GM18526 (cell line): ENCODE results near the gene ZNF784.

ENCODE experiments used
- POLR2A ChIP-seq: IDR thresholded peaks from 3 replicates; pipeline ENCODE4 v1.6.1; 2011; ENCODE audit not compliant: insufficient read length; ENCODE audit errors: extremely low read depth

Gene ZNF784

GRCh38 chr19:55621673-55622231 lies 2.6 kb downstream of the ZNF784 start:
- no peak for TF ChIP-seq POLR2A

GRCh38 chr19:55621205-55621672 lies 3.1 kb downstream of the ZNF784 start:
- no peak for TF ChIP-seq POLR2A

DNA sequence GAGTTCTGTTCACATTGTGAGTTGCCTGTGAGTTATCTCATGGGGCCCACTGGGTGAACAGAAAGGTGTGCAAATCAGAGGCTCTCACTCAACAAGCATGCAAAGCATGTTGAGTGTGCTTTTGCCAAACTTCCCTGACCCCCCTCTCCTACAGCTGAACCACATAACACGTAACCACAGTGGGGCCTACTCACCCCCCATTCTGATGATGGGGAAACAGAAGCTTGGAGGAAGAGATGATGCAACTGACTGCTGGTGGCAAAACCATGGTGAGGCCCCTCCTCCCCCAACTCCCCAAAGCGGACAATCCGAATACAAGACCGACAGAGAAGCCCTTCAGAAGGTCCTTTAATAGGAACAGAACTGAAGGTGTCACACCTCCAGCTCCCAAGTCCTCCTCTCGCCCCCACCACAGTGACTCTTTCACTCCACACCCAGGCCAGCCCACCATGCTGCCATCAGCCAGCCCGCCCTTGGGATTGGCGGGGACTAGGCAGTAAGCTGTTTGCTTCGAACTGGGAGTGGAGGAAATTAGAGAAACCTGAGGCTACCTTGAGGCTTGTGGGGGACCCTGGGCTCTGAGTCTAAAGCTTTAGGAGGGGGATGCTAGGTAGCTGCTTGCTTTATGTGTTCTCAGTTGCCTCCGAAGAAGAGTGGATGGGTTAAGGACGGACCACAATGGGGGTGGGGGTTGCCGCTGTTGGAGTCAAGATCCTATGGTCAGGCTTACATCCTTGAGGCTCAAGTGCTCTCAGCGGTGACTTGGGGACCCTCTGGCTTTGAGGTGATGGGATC lies 3.8 kb downstream of the ZNF784 start:
- no peak for TF ChIP-seq POLR2A

- no peak for TF ChIP-seq POLR2A
Measured at GRCh38 chr19:55619286-55619685, 5.1 kb downstream of the ZNF784 start.

DNA sequence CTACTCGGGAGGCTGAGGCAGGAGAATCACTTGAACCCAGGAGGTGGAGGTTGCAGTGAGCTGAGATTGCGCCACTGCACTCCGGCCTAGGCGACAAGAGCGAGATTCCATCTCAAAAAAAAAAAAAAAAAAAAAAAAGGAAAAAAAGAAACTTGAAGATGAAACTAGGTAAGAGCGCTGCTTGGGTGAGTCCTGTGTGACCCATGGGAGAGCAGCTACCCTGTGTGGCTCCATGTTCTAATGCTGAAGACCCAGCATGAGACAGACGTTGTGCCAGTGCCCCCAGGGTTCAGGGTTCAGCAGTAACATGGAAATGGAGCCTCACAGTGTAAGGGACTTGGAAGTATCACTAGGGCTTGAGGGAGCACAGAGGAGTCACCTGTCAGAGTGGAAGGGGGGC lies 5.9 kb downstream of the ZNF784 start:
- TF ChIP-seq POLR2A: no peak

- TF ChIP-seq POLR2A: no peak
Measured at GRCh38 chr19:55617426-55617825, 6.9 kb downstream of the ZNF784 start.

GRCh38 chr19:55616395-55616875 lies 7.9 kb downstream of the ZNF784 start:
- TF ChIP-seq POLR2A: no peak

DNA sequence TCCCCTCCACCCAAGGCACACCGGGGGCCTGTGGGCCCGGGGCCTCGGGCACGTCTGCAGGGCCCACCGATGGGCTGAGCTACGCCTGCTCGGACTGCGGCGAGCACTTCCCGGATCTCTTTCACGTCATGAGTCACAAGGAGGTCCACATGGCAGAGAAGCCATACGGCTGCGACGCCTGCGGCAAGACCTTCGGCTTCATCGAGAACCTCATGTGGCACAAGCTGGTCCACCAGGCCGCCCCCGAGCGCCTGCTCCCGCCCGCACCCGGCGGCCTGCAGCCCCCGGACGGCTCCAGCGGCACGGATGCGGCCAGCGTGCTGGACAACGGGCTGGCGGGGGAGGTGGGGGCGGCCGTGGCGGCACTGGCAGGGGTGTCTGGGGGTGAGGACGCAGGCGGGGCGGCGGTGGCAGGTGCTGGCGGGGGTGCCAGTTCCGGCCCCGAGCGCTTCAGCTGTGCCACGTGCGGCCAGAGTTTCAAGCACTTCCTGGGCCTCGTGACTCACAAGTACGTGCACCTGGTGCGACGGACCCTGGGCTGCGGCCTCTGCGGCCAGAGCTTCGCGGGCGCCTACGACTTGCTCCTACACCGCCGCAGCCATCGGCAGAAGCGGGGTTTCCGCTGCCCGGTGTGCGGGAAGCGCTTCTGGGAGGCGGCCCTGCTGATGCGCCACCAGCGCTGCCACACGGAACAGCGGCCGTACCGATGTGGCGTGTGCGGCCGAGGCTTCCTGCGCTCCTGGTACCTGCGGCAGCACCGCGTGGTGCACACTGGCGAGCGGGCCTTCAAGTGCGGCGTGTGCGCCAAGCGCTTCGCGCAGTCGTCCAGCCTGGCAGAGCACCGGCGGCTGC lies 8.6 kb downstream of the ZNF784 start:
- no peak for TF ChIP-seq POLR2A

DNA sequence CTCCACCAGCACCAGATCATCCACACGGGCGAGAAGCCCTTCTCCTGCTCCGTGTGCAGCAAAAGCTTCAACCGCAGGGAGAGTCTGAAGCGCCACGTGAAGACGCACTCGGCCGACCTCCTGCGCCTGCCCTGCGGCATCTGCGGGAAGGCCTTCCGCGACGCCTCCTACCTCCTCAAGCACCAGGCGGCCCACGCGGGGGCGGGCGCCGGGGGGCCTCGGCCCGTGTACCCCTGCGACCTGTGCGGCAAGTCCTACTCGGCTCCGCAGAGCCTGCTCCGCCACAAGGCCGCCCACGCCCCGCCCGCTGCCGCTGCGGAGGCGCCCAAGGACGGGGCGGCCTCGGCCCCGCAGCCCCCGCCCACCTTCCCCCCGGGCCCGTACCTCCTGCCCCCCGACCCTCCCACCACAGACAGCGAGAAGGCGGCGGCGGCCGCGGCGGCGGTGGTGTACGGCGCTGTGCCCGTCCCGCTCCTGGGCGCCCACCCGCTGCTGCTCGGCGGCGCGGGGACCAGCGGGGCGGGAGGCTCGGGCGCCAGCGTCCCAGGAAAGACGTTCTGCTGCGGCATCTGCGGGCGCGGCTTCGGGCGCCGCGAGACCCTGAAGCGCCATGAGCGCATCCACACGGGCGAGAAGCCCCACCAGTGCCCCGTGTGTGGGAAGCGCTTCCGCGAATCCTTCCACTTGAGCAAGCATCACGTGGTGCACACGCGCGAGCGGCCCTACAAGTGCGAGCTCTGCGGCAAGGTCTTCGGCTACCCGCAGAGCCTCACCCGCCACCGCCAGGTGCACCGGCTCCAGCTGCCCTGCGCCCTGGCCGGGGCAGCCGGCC lies 9.4 kb downstream of the ZNF784 start:
- no peak for TF ChIP-seq POLR2A

GRCh38 chr19:55613930-55614710 lies 10.2 kb downstream of the ZNF784 start:
- TF ChIP-seq POLR2A: no peak

DNA sequence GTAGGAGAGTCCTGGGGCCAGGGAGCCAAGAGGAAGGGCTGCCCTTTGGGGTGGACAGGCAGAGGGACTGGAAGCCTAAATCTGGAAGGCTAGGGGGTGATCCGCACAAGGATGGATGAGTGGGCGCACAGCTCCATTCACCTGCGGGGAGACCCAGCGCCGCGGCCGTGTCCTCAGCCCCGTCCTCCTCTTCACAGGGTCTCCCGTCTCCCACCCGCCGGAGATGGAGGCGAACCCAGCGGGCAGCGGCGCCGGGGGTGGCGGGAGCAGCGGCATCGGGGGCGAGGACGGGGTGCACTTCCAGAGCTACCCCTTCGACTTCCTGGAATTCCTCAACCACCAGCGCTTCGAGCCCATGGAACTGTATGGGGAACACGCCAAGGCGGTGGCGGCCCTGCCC lies 11.0 kb downstream of the ZNF784 start:
- no peak for TF ChIP-seq POLR2A

DNA sequence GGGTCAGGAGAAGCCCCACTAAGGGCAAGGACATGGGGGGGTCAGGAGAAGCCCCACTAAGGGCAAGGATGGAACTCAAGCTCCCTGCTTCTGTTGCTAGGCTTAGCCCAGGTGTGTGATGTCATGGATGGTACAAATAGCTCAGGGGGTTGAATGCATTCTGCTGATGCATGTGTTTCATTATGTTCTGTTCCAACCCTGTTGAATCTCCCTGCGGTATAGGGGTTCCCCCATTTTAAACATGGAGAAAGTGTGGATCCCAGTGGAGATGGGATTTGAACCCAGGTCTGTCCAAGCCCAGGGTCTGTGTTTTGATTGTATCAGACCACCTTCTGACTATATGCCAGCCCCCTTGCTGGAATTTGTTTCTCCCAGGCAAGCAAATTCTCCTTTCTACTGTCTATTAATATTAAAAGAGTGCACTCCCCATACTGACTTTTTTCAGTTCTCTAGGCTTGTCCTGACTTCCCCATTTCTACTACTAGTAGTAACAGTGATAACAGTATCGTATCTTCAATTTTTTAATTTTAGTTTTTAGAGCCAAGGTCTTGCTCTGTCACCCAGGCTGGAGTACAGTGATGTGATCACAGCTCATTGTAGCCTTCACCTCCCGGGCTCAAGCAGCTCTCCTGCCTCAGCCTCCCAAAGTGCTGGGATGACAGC lies 12.3 kb downstream of the ZNF784 start:
- TF ChIP-seq POLR2A: no peak

DNA sequence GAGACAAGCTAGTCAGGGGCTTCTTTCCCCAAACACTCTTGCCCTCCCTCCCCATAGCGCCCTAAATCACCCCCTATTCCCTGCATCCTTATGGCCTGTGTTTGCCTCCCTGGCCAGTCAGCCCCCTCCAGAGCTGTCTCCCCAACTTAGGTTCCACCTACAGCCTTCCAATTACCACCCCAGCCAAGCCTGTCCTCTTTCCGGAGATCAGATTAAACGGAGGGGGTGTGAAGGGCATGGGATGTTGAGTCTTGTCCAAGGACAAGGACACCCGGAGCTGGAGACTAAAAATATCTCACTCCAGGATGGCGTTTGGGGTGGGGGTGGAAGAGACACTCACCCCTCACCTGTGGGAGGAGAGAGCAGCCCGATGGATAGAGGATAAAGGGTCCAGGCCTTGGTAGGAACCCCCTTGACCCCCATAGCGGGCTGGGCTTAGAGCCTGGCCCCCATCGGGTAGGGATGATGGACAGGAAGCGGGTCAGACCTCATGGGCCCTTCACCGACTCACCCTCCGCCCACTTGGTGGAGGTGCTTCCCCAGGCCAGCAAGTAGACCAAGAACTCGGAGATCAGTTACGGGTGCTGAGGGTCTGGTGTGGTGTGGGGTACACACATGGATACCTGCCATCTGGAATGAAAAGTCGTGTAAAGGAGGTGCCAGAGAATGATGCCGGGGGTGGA lies 12.9 kb downstream of the ZNF784 start:
- no peak for TF ChIP-seq POLR2A
